ENCODE results near the gene SESTD1. TPM values are rescaled to one million over a fixed set of nuclear protein-coding genes. Genes with fewer than 3 reads are reported as not detected.

Gene SESTD1
- total and polyA plus RNA-seq, 2 of the 8 experiments (the other 6 are each of a cell fraction or from before 2014, with no cell fraction given), result 5.2 to 49.6 TPM

- no peak for TF ChIP-seq CHD7 (IDR thresholded peaks at IDR 0.05; ENCODE audit: insufficient replicate concordance, low read length)
- no peak for TF ChIP-seq MAX (IDR thresholded peaks at IDR 0.05)
- no peak for TF ChIP-seq HDAC6 (IDR thresholded peaks at IDR 0.05; ENCODE audit: low read depth, low read length)
- TF ChIP-seq SP2 (IDR thresholded peaks at IDR 0.05; ENCODE audit: low read length), result no peak
- TF ChIP-seq E2F6 (IDR thresholded peaks at IDR 0.05), result no peak
- TF ChIP-seq MAFK (IDR thresholded peaks at IDR 0.05; ENCODE audit: low read depth, low read length), result no peak
- no peak for TF ChIP-seq CTBP2 (IDR thresholded peaks at IDR 0.05; ENCODE audit: borderline replicate concordance, insufficient read depth, insufficient read length, low read length)
- TF ChIP-seq RFX5 (IDR thresholded peaks at IDR 0.05; ENCODE audit: borderline replicate concordance, low read depth, low read length), result no peak
- TF ChIP-seq TEAD4 (IDR thresholded peaks at IDR 0.05; ENCODE audit: low read depth, low read length), result no peak
- no peak for TF ChIP-seq YY1 (IDR thresholded peaks at IDR 0.05; ENCODE audit: low read depth, low read length)
- TF ChIP-seq NRF1 (IDR thresholded peaks at IDR 0.05; ENCODE audit: low read depth, low read length), result no peak
- TF ChIP-seq ZNF274 (IDR thresholded peaks at IDR 0.05; ENCODE audit: borderline replicate concordance, extremely low read depth, low read length), result no peak
Observed at GRCh38 chr2:179171371-179171770, 93.3 kb downstream of the SESTD1 start (continued).
